Medulla oblongata (tissue), 1 donor: Measurements from ENCODE around the gene CFAP61.
"Not testable (repeated sequence)": the region's sequence is repeated elsewhere in the genome, so short reads cannot be mapped to it uniquely, and the experiment has no call there.

Experiments used
- DNase-seq: peaks from one replicate; pipeline ENCODE4 v3.0.0-alpha.2; 2015; ENCODE audit errors: extremely low spot score

The CFAP61 gene

GRCh38 chr20:20318365-20319161 is 266.2 kb downstream of the CFAP61 start:
- no peak for DNase-seq

DNA sequence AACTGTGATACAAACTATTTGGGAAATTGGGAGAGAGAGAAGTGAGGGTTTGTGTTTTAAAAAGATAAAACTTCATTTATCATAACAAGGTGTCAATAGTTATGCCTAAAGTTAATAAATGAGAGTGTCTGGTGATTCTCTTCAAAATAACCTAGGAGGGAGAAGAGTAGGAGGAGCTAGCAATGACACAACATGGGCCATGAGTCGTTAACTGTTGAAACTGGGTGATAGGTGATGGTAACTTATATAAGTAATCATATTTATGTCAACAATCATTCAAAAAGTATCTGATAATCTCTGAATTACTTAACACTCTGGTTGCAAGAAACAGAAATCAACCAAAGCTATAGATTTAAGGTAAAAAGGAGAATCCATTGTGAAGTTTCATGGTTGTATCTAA is 268.8 kb downstream of the CFAP61 start:
- no peak for DNase-seq

DNA sequence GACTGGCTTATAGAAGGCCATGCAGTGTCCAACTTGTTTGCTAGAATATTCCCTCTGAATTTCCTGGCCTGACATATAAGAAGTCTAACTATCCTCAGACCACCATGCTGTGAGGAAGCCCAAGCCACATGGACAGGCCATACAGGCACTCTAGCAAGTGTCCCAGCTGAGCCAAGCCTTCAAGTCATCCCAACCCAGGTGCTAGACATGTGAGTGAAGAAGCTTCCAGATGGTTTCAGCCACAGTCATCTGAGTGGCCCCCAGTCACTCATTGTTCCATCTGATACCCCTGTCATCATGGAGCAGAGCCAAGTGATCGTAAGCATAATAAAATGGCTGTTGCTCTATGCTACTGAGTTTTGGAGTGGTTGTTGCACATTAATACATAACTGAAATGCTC is 269.6 kb downstream of the CFAP61 start:
- no peak for DNase-seq

DNA sequence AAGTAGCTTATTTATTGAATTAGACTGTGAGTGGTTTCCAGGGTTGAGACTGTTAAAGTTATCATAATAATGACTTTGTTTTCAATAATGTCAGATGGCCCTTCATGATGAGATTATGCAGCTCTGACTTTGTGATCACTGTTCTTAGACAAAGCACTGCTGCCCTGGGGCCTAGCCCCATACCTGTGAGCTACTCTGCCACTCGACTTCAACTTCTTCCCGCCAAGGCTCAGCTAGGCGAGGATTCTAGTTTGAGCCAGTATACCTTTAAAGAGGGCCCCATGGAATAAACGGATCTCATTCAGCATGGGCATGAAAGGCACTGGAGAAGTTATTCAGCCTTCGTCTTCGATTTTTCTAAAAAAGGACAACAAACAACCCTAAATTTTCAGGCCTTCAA is 270.6 kb downstream of the CFAP61 start:
- no peak for DNase-seq

- no peak for DNase-seq
Observed at GRCh38 chr20:20327746-20328145, 275.4 kb downstream of the CFAP61 start.

DNA sequence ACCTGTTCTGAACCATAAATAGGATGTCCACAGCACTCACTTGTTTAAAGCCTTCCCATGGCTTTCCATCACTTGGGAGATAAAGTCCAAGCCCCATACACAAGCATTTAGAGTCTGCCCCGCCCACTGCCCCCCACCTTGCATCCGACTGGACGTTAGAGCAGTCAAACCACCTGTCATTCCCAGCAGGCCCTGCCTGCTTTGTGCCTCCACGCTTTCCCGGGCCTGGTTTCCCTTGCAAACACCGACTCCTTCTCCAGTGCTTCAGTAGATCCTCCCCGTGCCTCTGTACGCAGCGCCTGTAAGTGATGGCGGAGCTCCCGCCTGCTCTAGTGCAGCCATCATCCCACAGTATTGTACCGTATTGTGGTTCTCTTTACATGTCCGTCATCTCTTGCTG is 277.2 kb downstream of the CFAP61 start:
- no peak for DNase-seq

DNA sequence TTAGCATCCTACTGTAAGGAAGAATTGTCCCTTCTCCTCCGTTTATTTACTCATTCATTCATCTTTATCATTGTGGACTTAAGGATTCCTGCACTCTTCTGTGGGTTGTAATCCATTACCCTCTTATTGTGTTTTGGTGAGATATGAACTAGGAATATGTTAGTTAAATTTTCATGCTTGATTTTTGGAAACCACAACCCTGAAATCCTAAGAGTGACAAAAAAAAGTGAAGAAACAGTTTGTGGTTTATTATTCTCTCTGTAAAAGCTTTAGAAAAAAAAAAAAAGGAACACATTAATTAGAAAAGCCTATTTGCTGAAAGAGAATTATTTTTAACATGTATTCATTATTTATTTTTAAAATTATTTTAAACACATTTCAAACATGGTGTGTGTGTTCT is 278.8 kb downstream of the CFAP61 start:
- DNase-seq = no peak

GRCh38 chr20:20331817-20332216 is 279.5 kb downstream of the CFAP61 start:
- no peak for DNase-seq

GRCh38 chr20:20333866-20334265 is 281.5 kb downstream of the CFAP61 start:
- no peak for DNase-seq

DNA sequence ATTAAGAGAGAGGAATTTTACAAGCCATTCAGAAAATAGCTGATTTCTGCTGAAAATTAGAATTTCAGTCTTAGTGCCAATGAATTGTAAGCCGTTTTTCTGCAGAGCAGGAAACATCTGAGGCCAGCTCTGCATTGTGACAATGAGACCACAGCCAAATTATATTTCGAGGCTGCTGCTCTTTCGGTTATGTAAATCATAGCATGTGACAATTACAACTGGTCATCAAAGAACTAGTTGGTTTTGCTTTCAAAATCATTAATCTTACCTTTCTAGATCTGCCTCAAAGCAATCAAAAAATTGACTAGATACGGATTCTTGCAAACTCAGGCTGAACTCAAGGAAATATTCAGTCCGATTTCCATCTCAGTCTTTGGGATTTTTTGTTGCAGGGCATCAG is 282.2 kb downstream of the CFAP61 start:
- no peak for DNase-seq

DNA sequence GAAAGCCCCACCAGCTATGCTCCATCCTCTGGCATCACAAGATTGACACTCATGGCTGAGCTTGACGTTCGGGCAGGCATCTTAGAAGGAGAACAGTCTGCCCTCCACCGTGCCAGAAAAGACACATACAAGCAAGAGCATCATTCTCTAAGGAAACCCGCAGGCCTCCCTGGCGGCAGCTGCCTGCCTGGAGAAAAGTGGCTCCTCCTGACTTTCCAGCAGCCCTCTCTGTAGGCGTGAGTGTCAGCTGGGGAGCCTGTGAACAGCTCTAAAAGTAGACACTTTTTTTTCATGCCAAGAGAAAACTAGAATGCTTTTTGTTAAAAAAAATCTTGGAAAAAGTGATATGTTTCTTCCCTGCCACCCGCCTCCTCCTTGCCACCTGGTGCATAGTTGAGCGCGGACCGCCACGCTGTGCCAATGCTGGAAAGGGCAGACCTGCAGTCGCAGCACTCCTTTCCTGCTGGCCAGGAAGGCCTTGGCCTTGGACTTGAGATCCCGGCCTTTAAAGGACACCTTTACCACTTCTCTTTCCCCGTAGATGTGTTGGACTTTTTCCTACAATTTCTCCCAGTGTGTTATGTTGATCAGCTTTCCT is 285.9 kb downstream of the CFAP61 start:
- no peak for DNase-seq

DNA sequence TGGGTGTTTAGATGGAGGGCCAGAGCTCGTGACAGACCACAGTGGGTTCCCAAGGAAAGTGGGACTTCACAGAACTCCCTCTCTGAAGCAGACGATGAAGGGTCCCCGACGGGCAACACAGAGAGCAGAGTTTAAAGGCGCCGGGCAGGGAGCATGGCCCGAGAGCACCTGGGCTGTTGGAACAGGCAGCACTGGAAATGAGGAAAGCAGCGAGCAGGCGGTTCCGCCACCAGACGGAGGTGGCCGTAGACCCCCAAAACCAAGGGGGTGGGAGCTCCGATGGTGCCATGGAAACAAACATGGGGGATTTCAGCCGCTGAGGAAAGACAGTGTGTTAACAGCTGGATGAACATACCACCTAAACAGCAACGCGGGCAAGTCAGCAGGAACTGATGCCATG is 288.1 kb downstream of the CFAP61 start:
- no peak for DNase-seq

GRCh38 chr20:20341371-20341770 is 289.0 kb downstream of the CFAP61 start:
- no peak for DNase-seq

- no peak for DNase-seq
Observed at GRCh38 chr20:20342066-20342465, 289.7 kb downstream of the CFAP61 start.

DNA sequence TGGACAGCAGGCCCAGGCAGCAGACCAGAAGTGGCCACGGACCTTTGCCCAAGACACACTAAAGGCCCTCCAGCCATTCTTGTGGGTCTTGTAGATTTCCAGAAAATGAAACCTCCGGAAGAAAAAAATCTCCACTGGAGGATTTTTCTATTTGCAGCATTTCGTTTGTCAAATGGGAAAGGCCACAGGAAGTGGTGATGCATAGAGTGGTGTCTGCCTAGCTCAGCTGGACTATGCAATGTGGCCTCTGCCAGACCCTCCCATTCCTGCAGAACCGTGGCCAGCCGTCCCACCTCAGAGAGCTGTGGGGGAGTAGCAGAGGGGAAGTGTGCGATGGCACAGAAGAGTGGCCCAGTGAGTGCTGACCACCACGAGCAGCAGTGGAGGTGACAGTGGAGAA is 291.6 kb downstream of the CFAP61 start:
- no peak for DNase-seq

GRCh38 chr20:20344476-20344875 is 292.1 kb downstream of the CFAP61 start:
- no peak for DNase-seq

DNA sequence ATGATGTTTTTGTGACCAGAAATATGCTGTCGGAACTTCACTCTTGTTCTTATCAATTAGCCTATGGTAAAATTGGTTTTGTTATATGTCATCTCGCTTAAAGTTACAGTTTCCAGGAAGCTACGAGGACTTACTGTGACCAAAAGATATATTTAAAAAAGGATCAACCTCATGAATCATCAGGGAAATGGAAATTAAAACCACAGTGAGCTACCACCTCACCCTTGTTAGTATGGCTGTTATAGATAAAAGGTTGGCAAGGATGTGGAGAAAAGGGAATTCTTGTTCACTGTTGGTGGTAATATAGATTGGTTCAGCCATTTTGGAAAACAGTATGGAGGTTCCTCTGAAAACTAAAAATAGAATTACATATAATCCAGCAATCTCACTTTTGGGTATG is 301.2 kb downstream of the CFAP61 start:
- DNase-seq = no peak

DNA sequence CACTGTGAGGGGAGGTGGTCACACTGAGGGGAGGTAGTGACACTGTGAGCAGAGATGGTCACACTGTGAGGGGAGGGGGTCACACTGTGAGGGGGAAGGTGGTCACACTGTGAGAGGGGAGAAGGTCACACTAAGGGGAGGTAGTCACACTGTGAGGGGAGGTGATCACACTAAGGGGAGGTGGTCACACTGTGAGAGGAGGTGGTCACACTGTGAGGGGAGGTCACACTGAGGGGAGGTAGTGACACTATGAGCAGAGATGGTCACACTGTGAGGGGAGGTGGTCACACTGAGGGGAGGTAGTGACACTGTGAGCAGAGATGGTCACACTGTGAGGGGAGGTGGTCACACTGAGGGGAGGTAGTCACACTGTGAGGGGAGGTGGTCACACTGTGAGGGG is 303.2 kb downstream of the CFAP61 start:
- not testable (repeated sequence) for DNase-seq

DNA sequence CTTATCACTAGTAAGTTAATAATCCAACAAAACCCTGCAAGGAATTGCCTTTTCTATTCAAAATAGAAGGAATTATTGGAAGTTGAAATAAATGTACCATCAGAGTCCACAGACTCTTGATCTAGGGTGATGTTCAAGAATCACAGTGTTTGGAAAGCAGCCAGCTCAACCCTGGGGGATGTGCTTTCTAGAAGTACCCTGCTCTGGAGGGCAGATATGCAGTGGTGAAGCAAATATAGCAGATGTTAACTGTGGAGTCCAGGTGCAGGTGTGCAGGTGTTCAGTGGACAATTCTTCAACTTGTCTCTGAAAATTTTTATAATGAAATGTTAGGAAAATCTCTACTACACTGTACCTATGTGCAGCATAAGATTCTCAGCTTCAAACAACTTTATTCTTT is 306.5 kb downstream of the CFAP61 start:
- no peak for DNase-seq

GRCh38 chr20:20359628-20360027 is 307.3 kb downstream of the CFAP61 start:
- no peak for DNase-seq

DNA sequence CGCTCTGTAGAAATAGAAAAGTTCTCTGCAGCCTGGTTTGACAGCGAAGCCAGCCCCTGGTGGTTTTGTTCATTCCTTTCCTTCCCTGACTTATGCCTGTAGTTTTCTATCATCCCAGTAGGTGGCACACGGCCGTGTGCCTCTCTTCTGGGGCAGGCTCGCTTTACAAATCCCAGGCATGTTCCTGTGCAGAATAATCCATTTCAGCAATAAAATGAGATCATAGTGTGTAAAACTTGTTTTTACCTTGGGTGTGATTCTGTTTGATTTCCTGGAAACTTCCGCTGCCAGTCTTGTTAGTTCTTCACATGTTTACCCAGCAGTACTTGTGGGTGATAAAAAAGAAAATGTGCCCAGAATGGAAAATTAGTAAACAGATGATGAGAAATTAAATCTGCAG is 308.1 kb downstream of the CFAP61 start:
- DNase-seq = peak; percentile 80

DNA sequence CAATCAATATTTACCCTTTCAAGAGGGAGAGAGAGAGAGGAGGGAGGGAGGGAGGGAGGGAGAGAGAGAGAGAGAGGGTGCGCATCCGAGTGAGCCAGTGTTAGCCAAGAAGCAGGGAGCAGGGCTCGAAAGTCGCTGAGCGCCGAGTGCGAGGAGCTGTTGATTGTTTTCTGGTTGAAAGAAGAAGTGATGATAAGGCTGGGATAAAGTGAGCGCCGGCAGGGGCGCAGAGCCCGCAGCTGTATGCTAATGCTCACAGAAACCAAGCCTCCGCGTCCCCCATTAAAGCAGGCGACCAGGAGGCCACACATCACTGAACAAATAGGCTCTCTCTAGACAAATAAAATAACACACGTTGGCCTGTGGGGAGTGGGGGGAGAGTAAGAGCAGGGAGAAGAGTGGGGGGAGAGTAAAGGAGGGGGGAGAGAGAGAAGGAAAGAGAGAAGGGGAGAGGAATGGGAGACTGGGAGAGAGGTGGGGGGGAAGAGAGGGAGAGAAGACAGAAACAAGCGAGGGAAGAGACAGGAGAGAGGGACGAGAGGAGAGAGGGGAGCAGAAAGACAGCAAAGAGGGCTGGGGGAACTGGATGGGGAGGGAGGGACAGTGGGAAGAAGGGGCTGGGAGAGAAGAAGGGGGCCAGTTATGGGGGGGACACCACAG is 310.6 kb downstream of the CFAP61 start:
- peak; percentile 11 for DNase-seq

DNA sequence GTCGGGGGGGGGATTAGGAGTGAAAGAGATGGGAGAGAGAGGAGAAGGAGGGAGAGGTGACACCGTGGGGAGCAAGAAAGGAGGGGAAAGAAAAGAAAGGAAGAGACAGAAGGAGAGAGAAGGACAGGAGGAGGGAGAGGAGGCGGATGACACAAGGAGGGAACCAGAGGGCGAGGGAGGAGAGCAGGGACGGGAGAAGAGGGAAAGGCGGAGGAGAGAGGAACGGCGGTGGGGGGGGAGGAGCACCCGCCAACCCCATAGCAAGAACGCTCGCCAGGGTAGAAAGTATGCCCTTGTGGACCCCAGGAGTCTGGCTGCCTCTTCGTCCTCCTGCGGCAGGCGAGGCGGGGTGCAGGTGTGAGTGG is 311.1 kb downstream of the CFAP61 start:
- DNase-seq = no peak
